8988T (cell line): ENCODE measurements around the gene ARPIN.
"Not testable (repeated sequence)": the region's sequence is repeated elsewhere in the genome, so short reads cannot be mapped to it uniquely, and the experiment has no call there.

Source experiments
- DNase-seq: peaks from one replicate; pipeline ENCODE4 v3.0.0; 2011

ARPIN gene

DNA sequence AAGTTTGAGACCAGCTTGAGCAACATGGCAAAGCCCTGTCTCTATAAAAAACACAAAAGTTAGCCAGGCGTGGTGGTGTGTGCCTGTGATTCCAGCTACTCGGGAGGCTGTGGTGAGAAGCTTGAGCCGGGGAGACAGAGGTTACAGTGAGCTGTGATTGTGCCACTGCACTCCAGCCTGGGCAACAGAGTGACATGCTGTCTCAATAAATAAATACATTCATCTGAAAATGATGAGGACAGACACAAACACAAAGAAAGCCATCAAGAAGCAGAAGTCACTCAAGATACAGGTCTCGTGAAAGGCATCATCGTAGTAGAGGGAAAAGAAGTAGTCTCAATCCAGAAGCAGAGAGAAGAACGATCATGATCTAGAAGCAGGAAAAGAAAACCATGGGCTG is 37.0 kb downstream of the ARPIN start:
- no peak for DNase-seq

DNA sequence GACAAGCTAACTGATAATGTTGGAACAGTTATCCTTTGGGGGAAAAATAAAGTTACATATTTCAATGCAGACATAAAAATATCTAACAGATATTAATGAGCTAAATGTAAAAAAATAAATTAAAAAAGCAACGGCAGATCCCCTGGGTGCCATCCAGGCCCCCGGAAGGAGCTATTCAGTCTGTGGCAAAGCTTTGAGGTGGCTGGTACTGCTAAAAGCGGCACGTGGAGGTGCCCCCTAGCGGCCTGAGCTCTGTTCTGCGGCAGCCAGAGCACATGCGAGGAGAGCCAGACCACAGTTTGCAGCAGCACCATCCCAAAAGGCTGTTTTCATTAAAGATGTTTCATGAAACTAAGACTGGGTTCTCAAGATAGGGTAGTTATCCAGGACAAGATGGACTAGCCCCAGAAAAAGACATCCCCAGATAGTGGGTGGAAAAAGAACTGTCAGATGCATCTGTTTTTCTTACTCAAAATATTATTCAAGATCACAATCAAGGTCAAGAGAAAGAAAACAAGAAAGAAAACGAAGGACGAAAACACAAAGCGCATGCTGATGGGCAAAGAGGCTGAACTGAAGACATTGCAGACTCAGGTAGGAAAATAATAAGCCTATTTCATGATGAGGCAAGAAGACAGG is 37.7 kb downstream of the ARPIN start:
- peak; percentile 51 for DNase-seq

DNA sequence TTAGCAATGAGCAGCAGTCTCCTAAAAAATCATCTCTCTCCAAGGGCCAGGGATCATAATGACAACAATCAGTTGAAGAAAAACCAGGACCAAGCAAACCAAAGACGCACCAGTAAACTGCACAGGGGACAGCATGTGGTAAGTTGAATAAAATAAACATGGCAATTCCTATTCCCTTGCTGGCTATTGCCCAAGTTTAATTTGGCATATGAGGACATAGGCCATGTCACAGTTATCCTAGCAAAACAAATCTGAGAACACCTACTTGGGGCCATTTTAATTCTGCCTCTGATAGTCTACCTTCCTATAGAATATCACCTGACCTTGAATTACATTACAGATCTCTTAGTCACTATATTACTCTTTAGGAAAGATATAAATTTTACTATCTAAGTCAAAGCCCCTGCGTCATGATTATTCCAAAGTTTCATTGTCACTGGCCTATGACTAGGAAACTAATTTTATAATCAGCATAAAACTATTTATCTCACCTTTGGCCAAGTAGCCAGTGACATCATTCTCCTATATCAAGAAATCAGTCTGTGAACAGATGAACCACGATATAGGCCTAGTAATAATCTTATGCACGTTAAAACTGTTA is 42.0 kb downstream of the ARPIN start:
- DNase-seq, result no peak

DNA sequence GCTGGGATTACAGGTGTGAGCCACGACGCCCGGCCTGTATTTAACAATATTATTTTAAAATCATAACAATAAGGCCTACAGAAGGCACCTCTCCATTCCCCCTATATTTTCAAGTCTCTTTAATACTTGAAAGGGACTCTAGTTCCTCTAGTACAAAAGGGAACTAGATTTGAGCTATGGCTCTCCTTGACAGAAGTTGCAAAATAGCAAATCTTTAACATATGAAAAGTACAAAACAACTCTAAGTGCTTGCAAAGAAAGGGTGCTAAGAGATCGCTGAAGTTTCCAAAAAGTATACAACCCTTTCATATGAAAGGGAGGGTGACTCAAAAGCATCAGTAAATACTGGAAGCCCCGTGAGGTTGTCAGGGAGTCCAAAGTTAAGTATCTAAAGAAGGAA is 42.7 kb downstream of the ARPIN start:
- no peak for DNase-seq

DNA sequence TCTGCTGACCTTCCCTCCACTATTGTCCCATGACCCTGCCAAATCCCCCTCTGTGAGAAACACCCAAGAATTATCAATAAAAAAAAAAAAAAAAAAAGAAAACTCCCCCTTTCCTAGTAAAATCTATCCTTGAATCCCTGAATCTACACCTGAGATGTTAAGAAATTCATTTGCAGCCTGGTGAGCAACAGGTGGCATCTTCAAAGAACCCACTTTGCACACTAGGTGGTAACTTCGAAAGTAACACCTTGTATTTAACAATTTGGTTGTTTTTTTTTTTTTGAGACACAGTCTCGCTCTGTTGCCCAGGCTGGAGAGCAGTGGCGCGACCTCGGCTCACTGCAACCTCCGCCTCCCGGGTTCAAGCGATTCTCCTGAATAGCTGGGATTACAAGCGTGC is 43.3 kb downstream of the ARPIN start:
- DNase-seq, result not testable (repeated sequence)

GRCh38 chr15:89864958-89865739 is 47.6 kb downstream of the ARPIN start:
- DNase-seq, result no peak

GRCh38 chr15:89863918-89864317 is 48.8 kb downstream of the ARPIN start:
- DNase-seq, result no peak

DNA sequence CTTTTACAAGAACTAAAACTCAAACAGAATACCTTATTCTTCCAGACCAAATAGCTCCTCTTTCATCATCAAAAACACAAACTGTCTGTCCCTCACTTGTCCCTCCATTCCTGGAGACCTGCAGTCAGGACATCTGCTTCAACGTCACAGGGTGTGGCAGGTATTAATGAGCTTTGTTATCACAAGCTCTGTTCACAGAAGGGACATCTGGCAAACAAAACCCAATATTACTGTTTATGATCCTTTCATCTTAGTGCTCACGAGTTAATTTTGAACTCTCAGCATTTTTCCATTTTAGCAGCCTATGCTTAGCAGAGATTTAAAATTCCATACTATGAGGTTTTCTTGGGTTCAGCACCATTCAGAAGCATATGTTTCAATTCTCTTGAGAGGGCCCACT is 51.9 kb downstream of the ARPIN start:
- DNase-seq, result no peak

DNA sequence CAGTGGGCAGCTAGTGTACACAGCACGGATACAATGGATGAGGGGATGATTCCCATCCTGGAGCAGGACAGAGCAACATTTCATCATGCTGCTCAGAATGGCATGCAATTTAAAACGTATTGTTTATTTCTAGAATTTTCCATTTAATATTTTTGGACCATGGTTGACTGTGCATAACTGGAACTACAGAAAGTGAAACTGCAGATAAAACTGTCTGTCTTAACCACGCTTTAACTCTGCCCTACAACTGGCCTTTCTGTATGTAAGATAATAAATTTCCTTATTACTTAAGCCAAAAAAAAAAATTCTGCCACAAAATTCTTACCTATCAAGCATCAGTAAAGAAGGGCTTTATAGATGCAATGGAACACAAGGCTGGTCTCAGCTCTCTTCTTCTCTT is 52.3 kb downstream of the ARPIN start:
- no peak for DNase-seq

DNA sequence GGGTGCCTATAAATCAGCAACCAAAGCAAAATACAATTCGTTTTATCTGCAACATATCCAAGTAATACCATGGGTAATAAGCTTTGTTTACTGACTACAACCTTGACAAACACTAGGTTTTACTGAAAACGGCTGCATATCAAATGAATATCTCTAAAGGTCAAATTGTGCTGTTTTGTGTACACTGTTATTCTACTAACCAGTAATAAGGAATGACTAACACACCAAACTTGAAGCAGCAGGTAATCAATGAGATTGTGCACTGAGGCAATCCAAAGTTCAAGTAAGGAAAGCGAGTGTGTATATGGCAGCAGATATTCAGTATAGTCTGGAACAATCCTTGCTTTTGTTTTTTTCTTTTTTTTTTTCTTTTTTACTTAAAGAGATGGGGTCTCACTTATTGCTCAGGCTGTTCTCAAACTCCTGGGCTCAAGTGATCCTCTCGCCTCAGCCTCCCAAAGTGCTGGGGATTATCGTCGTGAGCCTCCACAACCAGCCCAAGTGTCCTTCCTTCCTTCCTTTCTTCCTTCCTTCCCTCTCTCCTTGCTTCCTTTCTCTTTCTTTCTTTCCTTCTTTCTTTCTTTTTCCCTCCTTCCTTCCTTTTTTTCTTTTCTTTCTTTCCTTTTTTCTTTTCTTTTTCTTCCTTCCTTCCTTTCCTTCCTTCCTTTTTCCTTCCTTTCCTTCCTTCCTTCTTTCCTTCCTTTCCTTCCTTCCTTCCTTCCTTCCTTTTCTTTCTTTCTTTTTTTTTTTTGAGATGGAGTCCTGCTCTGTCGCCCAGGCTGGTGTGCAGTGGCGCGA is 53.9 kb downstream of the ARPIN start:
- no peak for DNase-seq

GRCh38 chr15:89857673-89858072 is 55.1 kb downstream of the ARPIN start:
- no peak for DNase-seq

- DNase-seq, result no peak
Observed at GRCh38 chr15:89855948-89856347, 56.8 kb downstream of the ARPIN start.

DNA sequence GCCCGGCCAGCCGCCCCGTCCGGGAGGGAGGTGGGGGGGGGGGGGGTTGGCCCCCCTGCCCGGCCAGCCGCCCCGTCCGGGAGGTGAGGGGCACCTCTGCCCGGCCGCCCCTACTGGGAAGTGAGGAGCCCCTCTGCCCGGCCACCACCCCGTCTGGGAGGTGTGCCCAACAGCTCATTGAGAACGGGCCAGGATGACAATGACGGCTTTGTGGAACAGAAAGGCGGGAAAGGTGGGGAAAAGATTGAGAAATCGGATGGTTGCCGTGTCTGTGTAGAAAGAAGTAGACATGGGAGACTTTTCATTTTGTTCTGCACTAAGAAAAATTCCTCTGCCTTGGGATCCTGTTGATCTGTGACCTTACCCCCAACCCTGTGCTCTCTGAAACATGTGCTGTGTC is 57.9 kb downstream of the ARPIN start:
- not testable (repeated sequence) for DNase-seq

DNA sequence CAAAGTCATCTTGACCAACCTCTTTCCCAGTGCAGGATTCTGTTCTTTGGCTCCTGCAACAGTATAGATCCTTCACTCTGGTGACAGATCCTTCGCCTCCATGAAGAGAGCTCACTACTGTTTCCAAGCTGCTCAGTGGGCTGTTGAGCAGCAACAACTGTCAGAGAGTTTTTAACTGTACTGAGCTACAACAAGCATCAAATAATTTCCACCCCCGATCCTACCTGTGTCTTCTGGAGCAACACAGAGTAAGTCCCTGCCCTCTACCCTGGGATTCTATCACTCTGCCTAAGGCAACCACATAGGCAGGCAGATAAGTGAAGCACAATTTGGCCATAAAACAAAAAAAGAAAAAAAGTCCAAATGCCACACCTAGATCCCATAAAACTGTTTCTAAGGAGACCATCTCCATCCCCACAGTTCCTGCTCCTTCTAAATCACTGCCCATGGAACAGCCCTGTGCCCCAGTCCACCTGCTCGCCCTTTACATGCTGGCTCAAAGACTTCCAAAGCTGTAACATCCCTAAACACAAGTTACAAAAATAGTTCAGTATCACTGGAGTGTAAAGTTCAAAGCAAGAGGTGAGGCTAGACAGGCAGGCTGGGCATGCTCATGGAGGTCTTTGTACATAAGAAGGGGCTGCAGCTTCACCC is 60.3 kb downstream of the ARPIN start:
- DNase-seq, result no peak

DNA sequence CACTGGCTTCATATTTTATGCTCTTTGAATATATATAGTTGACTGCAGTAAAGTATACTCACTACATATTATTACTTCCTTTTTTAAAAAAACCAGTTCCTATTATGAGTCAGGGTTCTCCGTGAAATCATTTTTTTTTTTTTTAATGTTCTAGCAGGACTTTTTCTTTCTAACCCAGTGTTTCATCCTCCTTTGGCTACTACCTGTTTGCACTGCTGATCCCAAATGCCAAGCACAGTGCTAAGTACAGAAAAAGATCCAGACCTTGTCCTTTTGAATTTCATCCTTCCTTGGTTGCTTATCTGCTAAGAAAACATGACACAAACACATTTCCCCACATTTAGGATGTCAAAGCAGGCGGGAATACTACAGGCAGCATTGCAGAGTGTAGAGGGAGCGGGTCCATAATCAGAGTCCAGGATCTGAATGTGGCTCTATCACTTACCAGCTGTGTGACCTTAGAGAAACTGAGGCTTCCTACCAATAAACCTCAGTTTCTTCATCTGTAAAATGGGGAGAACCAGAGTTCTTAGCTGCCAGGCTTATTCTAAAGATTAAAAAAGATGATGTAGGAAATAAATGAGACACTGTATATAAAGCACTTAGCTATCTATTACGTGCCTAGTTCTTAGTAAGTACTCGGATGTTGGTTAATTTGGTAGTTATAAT is 60.9 kb downstream of the ARPIN start:
- no peak for DNase-seq

GRCh38 chr15:89848970-89849292 is 63.8 kb downstream of the ARPIN start:
- no peak for DNase-seq

GRCh38 chr15:89847101-89847500 is 65.7 kb downstream of the ARPIN start:
- no peak for DNase-seq

GRCh38 chr15:89845305-89845893 is 67.4 kb downstream of the ARPIN start:
- DNase-seq, result no peak
